CD4-positive, alpha-beta T cell treated with Interleukin-6 for 4 hours (primary cell): Measurements from ENCODE around the gene THY1.

Source experiments
- DNase-seq: peaks from one replicate; pipeline ENCODE4 v3.0.0-alpha.2; 2020; ENCODE audit warnings: mixed read lengths

Gene THY1

DNA sequence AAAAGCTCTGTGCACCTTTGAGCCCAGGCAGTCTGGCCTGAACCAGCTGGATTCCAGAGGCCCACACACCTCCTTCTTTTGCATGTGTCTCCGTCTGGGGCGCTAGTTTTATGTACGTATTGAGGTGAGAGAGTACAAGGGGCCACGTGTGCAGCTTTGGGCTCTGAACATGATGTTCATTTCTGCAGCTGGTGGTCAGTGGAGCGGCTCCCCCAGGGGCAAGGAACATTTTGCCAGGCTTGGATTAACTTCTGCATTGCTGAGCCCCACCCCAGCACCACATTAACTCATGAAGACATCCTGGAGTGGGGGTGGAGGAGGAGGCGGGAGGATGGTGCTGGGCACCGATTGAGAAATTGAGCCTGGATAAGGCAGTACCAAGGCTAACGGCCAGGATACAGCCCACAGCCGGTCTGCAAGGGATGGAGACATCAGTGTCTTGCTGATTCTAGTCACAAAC, 55.3 kb downstream of the THY1 start:
- DNase-seq: no peak
